ENCODE results near the gene MYO7A. TPM values are rescaled to one million over a fixed set of nuclear protein-coding genes. Genes with fewer than 3 reads are reported as not detected.

MYO7A gene
- total RNA-seq, 1 experiment from 2014 or later: 2.5 TPM

- DNase-seq (ENCODE audit: low spot score): no peak
- POLR2A ChIA-PET: no interaction called here
- Mint-ChIP-seq H3K4me1 (peaks cover 21% of the 10 kb centered on the region), H3K9me3 (no peaks in the 10 kb centered on the region), H3K27ac (no peak overlapping the region), H3K27me3 (ENCODE audit: low read depth) (no peaks in the 10 kb centered on the region), H3K4me3 (no peak overlapping the region), H3K36me3 (no peaks in the 10 kb centered on the region)
- ATAC-seq: no peak
- CTCF ChIA-PET: interaction anchor here (0.9 to 6.7 kb wide), 5 partner anchors 12 to 57 kb away, joined by 3 to 86 read pairs (median 3); no protein-coding TSS in a partner anchor
- TF ChIP-seq SP1 (CRISPR knock-in tag; conservative IDR thresholded peaks at IDR 0.05) (no peak), ZNF138 (CRISPR knock-in tag; conservative IDR thresholded peaks at IDR 0.05) (no peak), FOXP4 (CRISPR knock-in tag; IDR thresholded peaks at IDR 0.05) (no peak), ZNF317 (CRISPR knock-in tag; IDR thresholded peaks at IDR 0.05; ENCODE audit: borderline replicate concordance, low read depth) (no peak), ATF2 (CRISPR knock-in tag; IDR thresholded peaks at IDR 0.05; ENCODE audit: borderline replicate concordance, low read depth) (no peak), ZNF416 (CRISPR knock-in tag; IDR thresholded peaks at IDR 0.05) (no peak), STAT6 (CRISPR knock-in tag; conservative IDR thresholded peaks at IDR 0.05; ENCODE audit: low read depth) (no peak), OVOL2 (CRISPR knock-in tag; IDR thresholded peaks at IDR 0.05; ENCODE audit: borderline replicate concordance) (no peak), ATF3 (CRISPR knock-in tag; conservative IDR thresholded peaks at IDR 0.05) (no peak), IRF2 (CRISPR knock-in tag; IDR thresholded peaks at IDR 0.05; ENCODE audit: borderline replicate concordance, low read depth) (no peak)
These were observed 2.9 kb downstream of the MYO7A start for GRCh38 chr11:77130763-77131513.

GRCh38 chr11:77131560-77131959 is 3.5 kb downstream of the MYO7A start:
- H3K4me3 Mint-ChIP-seq: no peak overlapping the region
- no peaks in the 10 kb centered on the region for H3K36me3 Mint-ChIP-seq
- peaks cover 16% of the 10 kb centered on the region for H3K4me1 Mint-ChIP-seq
- ATAC-seq: no peak
- TF ChIP-seq SP1 (CRISPR knock-in tag; conservative IDR thresholded peaks at IDR 0.05) (no peak), CTCF (IDR thresholded peaks at IDR 0.05) (no peak), MLX (CRISPR knock-in tag; IDR thresholded peaks at IDR 0.05) (no peak), ATF6 (CRISPR knock-in tag; IDR thresholded peaks at IDR 0.05) (no peak), ZNF219 (CRISPR knock-in tag; IDR thresholded peaks at IDR 0.05; ENCODE audit: borderline replicate concordance) (no peak), GABPB1 (CRISPR knock-in tag; IDR thresholded peaks at IDR 0.05) (no peak), IRF1 (CRISPR knock-in tag; IDR thresholded peaks at IDR 0.05) (no peak)
- ChIA-PET POLR2A (no interaction called here), CTCF (interaction anchor here (1.2 to 6.7 kb wide), 4 partner anchors 17 to 56 kb away, joined by 3 to 86 read pairs (median 8); no protein-coding TSS in a partner anchor)
- H3K27me3 Mint-ChIP-seq (ENCODE audit: low read depth): no peaks in the 10 kb centered on the region; the same call in 1 of the 2 replicates
- no peaks in the 10 kb centered on the region for H3K9me3 Mint-ChIP-seq
- H3K27ac Mint-ChIP-seq: no peak overlapping the region
- no peak for DNase-seq (ENCODE audit: low spot score)
